Gastrocnemius medialis (tissue), 4 donors: Measurements from ENCODE around the gene MYL6. TPM values are rescaled to one million over a fixed set of nuclear protein-coding genes. Genes with fewer than 3 reads are reported as not detected.
A peak's percentile ranks its signal among the peaks of the same experiment; 100 is the strongest.

ENCODE experiments used
- ATAC-seq, 2 donors: fragments of 150-250 bp; one replicate each; pipeline ENCODE4 v1.9.1; 2016
- DNase-seq, 2 donors: peaks; one replicate each; pipeline ENCODE4 v3.0.0-alpha.2; 2019
- H3K27ac ChIP-seq, 4 donors: fragments of 200-600 bp; sonication (generic); 1 replicate in 1 of 4; 2 replicates in 3 of 4; pipeline ENCODE4 v1.5.1; 2016 to 2018; ENCODE audit warnings: mild to moderate bottlenecking in 2 of 4, moderate library complexity in 1 of 4
- H3K27me3 ChIP-seq, 3 donors: fragments of 200-600 bp; sonication (generic) in 2 of 3; 1 replicate in 1 of 3; 2 replicates in 2 of 3; pipeline versions ENCODE4 v1.5.1 to v1.6.0; 2016 to 2019; ENCODE audit warnings: mild to moderate bottlenecking in 1 of 3, moderate library complexity in 1 of 3
- H3K36me3 ChIP-seq, 2 donors: fragments of 200-600 bp; sonication (generic) in 1 of 2; one replicate each; pipeline ENCODE4 v1.5.1; 2017 to 2018
- H3K4me1 ChIP-seq, 2 donors: fragments of 200-600 bp; sonication (generic) in 1 of 2; one replicate each; pipeline ENCODE4 v1.5.1; 2016 to 2017; ENCODE audit warnings: mild to moderate bottlenecking in 2 of 2
- H3K4me3 ChIP-seq, 4 donors: fragments of 200-600 bp; sonication (generic) in 3 of 4; 1 replicate in 1 of 4; 2 replicates in 3 of 4; pipeline ENCODE4 v1.5.1; 2016 to 2019; ENCODE audit warnings: mild to moderate bottlenecking in 2 of 4
- H3K9me3 ChIP-seq, 3 donors: fragments of 200-600 bp; sonication (generic) in 2 of 3; 1 replicate in 1 of 3; 2 replicates in 2 of 3; pipeline ENCODE4 v1.5.1; 2016 to 2019
- CTCF ChIP-seq, 5 experiments: fragments of 450-650 bp in 3 of 5; fragments of 200-600 bp in 2 of 5; sonication (generic) in 2 of 5; IDR thresholded peaks in 4 of 5; conservative IDR thresholded peaks in 1 of 5; 1 replicate in 4 of 5; 2 replicates in 1 of 5; pipeline ENCODE4 v1.5.1; 2016 to 2019; ENCODE audit warnings: antibody characterized with exemption in 5 of 5, mild to moderate bottlenecking in 3 of 5, moderate library complexity in 3 of 5
- POLR2A ChIP-seq, 2 donors: fragments of 450-650 bp; IDR thresholded peaks; one replicate each; pipeline ENCODE4 v1.6.1; 2017; ENCODE audit warnings: antibody characterized with exemption in 2 of 2, mild to moderate bottlenecking in 2 of 2, moderate library complexity in 2 of 2
- in situ Hi-C, 4 donors: fragments of 200-750 bp; cut with MboI; loops; one replicate each; pipeline versions ENCODE4 v1.15.0 to v1.8.0; 2017; ENCODE audit warnings: low sequenced_read_pairs in 4 of 4
- intact Hi-C: fragments of 100-400 bp; cut with DNase I; formaldehyde crosslinking; loops from one replicate; pipeline ENCODE4 v1.15.1; 2023; ENCODE audit warnings: low total_unique reads
- total RNA-seq, 4 donors: library from RNA; depleted of rRNA; stranded (reverse); fragments of >200 nt; gene quantifications; one replicate each; pipeline versions ENCODE4 v1.1.0 to v1.2.3, GENCODE V29; 2016

Gene MYL6
- total RNA-seq, 4 donors from 2014 or later = 159 to 324 (median 202) TPM

- intact Hi-C loops = loop anchor here (1.0 to 5.0 kb wide), 9 partner anchors 8 to 1728 kb away; partner anchors contain the start of genes ANKRD52, CD63, CNPY2 and CTDSP2
- in situ Hi-C loops = loop anchor here in 1 of 4 donors (10.0 kb wide), 1 partner anchor 105 kb away; the partner anchor contains the start of genes NABP2 and RNF41
- Histone ChIP-seq H3K27ac (peak overlapping the region; percentile 93 to 99 (median 98)), H3K4me1 (peaks cover 47 to 58% of the 10 kb centered on the region in 2 donors), H3K9me3 (no peaks in the 10 kb centered on the region), H3K36me3 (peaks cover 0 to 14% of the 10 kb centered on the region in 2 donors), H3K4me3 (peak overlapping the region; percentile 77 to 94 (median 88)), H3K27me3 (no peaks in the 10 kb centered on the region)
- peak; percentile 86 to 91 (median 90) for TF ChIP-seq CTCF (IDR thresholded peaks at IDR 0.05 in 4 of 5, conservative IDR thresholded peaks at IDR 0.05 in 1 of 5)
- TF ChIP-seq POLR2A (IDR thresholded peaks at IDR 0.05) = no peak
- DNase-seq (peak; percentile 84 to 90), ATAC-seq (peak; percentile 55)
These were observed 38.8 kb upstream of the MYL6 start for GRCh38 chr12:56119361-56119796.

GRCh38 chr12:56120158-56120846 is 37.9 kb upstream of the MYL6 start:
- intact Hi-C loops = no loop called here

GRCh38 chr12:56121204-56121870 is 36.8 kb upstream of the MYL6 start:
- intact Hi-C loops = no loop called here
- Histone ChIP-seq H3K27me3 (no peaks in the 10 kb centered on the region), H3K4me3 (no peak overlapping the region), H3K36me3 (peaks cover 0 to 14% of the 10 kb centered on the region in 2 donors), H3K27ac (peak overlapping the region; percentile 93 to 99 (median 98)), H3K9me3 (no peaks in the 10 kb centered on the region), H3K4me1 (peaks cover 64 to 71% of the 10 kb centered on the region in 2 donors)
- in situ Hi-C loops = loop anchor here in 2 of 4 donors (10.0 kb wide), 1 partner anchor 63 kb away; the partner anchor contains the start of gene SMARCC2 (in 2 of the 2)
- peak in 1 of 2 donors; percentile 49 for DNase-seq
- no peak for ATAC-seq
- TF ChIP-seq POLR2A (IDR thresholded peaks at IDR 0.05) (no peak), CTCF (IDR thresholded peaks at IDR 0.05 in 4 of 5, conservative IDR thresholded peaks at IDR 0.05 in 1 of 5) (no peak)

More at GRCh38 chr12:56120158-56120846, 37.9 kb upstream of the MYL6 start:
- in situ Hi-C loops = loop anchor here in 2 of 4 donors (10.0 kb wide), 1 partner anchor 64 kb away; the partner anchor contains the start of gene SMARCC2 (in 2 of the 2)
- Histone ChIP-seq H3K4me1 (peaks cover 55 to 63% of the 10 kb centered on the region in 2 donors), H3K36me3 (peaks cover 0 to 14% of the 10 kb centered on the region in 2 donors), H3K27me3 (no peaks in the 10 kb centered on the region), H3K27ac (peak overlapping the region; percentile 93 to 99 (median 98)), H3K4me3 (peak overlapping the region in 1 of 4 donors; percentile 88), H3K9me3 (no peaks in the 10 kb centered on the region)
- no peak for TF ChIP-seq CTCF (IDR thresholded peaks at IDR 0.05 in 4 of 5, conservative IDR thresholded peaks at IDR 0.05 in 1 of 5)
- ATAC-seq = no peak
- peak in 1 of 2 donors; percentile 29 for DNase-seq

GRCh38 chr12:56122637-56123036 is 35.5 kb upstream of the MYL6 start:
- TF ChIP-seq CTCF (IDR thresholded peaks at IDR 0.05 in 4 of 5, conservative IDR thresholded peaks at IDR 0.05 in 1 of 5) (no peak), POLR2A (IDR thresholded peaks at IDR 0.05) (no peak)
- Histone ChIP-seq H3K27me3 (no peaks in the 10 kb centered on the region), H3K4me1 (peaks cover 76 to 84% of the 10 kb centered on the region in 2 donors), H3K36me3 (peaks cover 0 to 14% of the 10 kb centered on the region in 2 donors), H3K9me3 (no peaks in the 10 kb centered on the region), H3K4me3 (no peak overlapping the region), H3K27ac (peak overlapping the region; percentile 93 to 99 (median 98))
- intact Hi-C loops = no loop called here
- ATAC-seq = no peak
- no peak for DNase-seq
- in situ Hi-C loops = loop anchor here in 2 of 4 donors (10.0 kb wide), 1 partner anchor 62 kb away; the partner anchor contains the start of gene SMARCC2 (in 2 of the 2)
